GM18520 (cell line): ENCODE results near the gene SERTM1.

ENCODE experiments used
- ATAC-seq: cut with Tn5 transposase; IDR thresholded peaks from one replicate; pipeline ENCODE4 v1.9.1; 2021; ENCODE audit not compliant: unreplicated experiment

The SERTM1 gene

GRCh38 chr13:36673838-36674326 lies at the start of gene SERTM1:
SERTM1 (plus strand) TSS chr13:36674020; CDS start chr13:36695079, 21,059 bp downstream.
- no peak for ATAC-seq

- ATAC-seq: no peak
Measured at GRCh38 chr13:36628377-36629056, 45.3 kb upstream of the SERTM1 start.

- ATAC-seq: no peak
Measured at GRCh38 chr13:36629057-36629385, 44.8 kb upstream of the SERTM1 start.

- ATAC-seq: no peak
Measured at GRCh38 chr13:36630181-36630803, 43.5 kb upstream of the SERTM1 start.

GRCh38 chr13:36639610-36640009 lies 34.2 kb upstream of the SERTM1 start:
- ATAC-seq: no peak

GRCh38 chr13:36650611-36651010 lies 23.2 kb upstream of the SERTM1 start:
- no peak for ATAC-seq

GRCh38 chr13:36665630-36666029 lies 8.2 kb upstream of the SERTM1 start:
- no peak for ATAC-seq

- no peak for ATAC-seq
Measured at GRCh38 chr13:36666477-36667229, 7.2 kb upstream of the SERTM1 start.

GRCh38 chr13:36668316-36668715 lies 5.5 kb upstream of the SERTM1 start:
- no peak for ATAC-seq

GRCh38 chr13:36673352-36673751 lies 468 bp upstream of the SERTM1 start:
- ATAC-seq: no peak

GRCh38 chr13:36674337-36675212 lies 755 bp downstream of the SERTM1 start:
- no peak for ATAC-seq

GRCh38 chr13:36675213-36675536 lies 1.4 kb downstream of the SERTM1 start:
- no peak for ATAC-seq

- ATAC-seq: no peak
Measured at GRCh38 chr13:36680913-36681312, 7.1 kb downstream of the SERTM1 start.

- no peak for ATAC-seq
Measured at GRCh38 chr13:36681894-36682624, 8.2 kb downstream of the SERTM1 start.

- no peak for ATAC-seq
Measured at GRCh38 chr13:36683701-36684100, 9.9 kb downstream of the SERTM1 start.

GRCh38 chr13:36685927-36686326 lies 12.1 kb downstream of the SERTM1 start:
- no peak for ATAC-seq

GRCh38 chr13:36696410-36697010 lies 22.7 kb downstream of the SERTM1 start:
- ATAC-seq: no peak

- ATAC-seq: no peak
Measured at GRCh38 chr13:36700170-36700569, 26.4 kb downstream of the SERTM1 start.

- no peak for ATAC-seq
Measured at GRCh38 chr13:36706755-36707154, 32.9 kb downstream of the SERTM1 start.
